DOHH2 (cell line): ENCODE results near the gene CPA3.

ENCODE experiments used
- H3F3A ChIP-seq: fragments of 200-600 bp; sonication (generic), shearing (Covaris generic); 2 replicates; pipeline ENCODE4 v1.6.0; 2016; ENCODE audit warnings: antibody characterized with exemption, mild to moderate bottlenecking; ENCODE audit not compliant: control insufficient read depth, insufficient read depth
- H3K27ac ChIP-seq: fragments of 200-600 bp; sonication (generic); 2 replicates; pipeline ENCODE4 v1.5.1; 2014; ENCODE audit warnings: low read depth, mild to moderate bottlenecking, low read length, moderate library complexity
- H3K27me3 ChIP-seq: fragments of 200-600 bp; sonication (generic); 2 replicates; pipeline ENCODE4 v1.6.1; 2014; ENCODE audit warnings: mild to moderate bottlenecking, low read length, mixed read lengths; ENCODE audit not compliant: control insufficient read depth
- H3K36me3 ChIP-seq: fragments of 200-600 bp; sonication (generic); 2 replicates; pipeline ENCODE4 v1.6.1; 2014; ENCODE audit warnings: mild to moderate bottlenecking, low read length, moderate library complexity, mixed read lengths; ENCODE audit not compliant: control insufficient read depth
- H3K4me1 ChIP-seq: fragments of 200-600 bp; sonication (generic); 2 replicates; pipeline ENCODE4 v1.6.1; 2014; ENCODE audit warnings: mild to moderate bottlenecking, low read length, mixed read lengths; ENCODE audit not compliant: control insufficient read depth
- H3K4me2 ChIP-seq: fragments of 200-600 bp; sonication (generic); 2 replicates; pipeline ENCODE4 v1.6.0; 2014; ENCODE audit warnings: mild to moderate bottlenecking, low read length, moderate library complexity
- H3K4me3 ChIP-seq: fragments of 200-600 bp; sonication (generic); 2 replicates; pipeline ENCODE4 v1.5.1; 2014; ENCODE audit warnings: mild to moderate bottlenecking, low read length, mixed read lengths
- H3K79me2 ChIP-seq: fragments of 200-600 bp; sonication (generic); 2 replicates; pipeline ENCODE4 v1.6.1; 2014; ENCODE audit warnings: mild to moderate bottlenecking, low read length, mixed read lengths; ENCODE audit not compliant: control insufficient read depth
- H3K9me2 ChIP-seq: fragments of 200-600 bp; sonication (generic); replicated peaks from 2 replicates; pipeline ENCODE4 v1.6.1; 2014; ENCODE audit warnings: mild to moderate bottlenecking, low read length, mixed read lengths; ENCODE audit not compliant: control insufficient read depth
- H3K9me3 ChIP-seq: fragments of 200-600 bp; sonication (generic); 2 replicates; pipeline ENCODE4 v1.6.1; 2014; ENCODE audit warnings: antibody characterized with exemption, low read length, mixed read lengths; ENCODE audit not compliant: control insufficient read depth, insufficient read depth
- H4K20me1 ChIP-seq: fragments of 200-600 bp; sonication (generic); 2 replicates; pipeline ENCODE4 v1.6.0; 2014; ENCODE audit warnings: low read depth, mild to moderate bottlenecking, antibody characterized with exemption, low read length, moderate library complexity; ENCODE audit not compliant: control insufficient read depth, insufficient read depth
- CTCF ChIP-seq: fragments of 200-600 bp; sonication (generic); IDR thresholded peaks from one replicate; pipeline ENCODE4 v1.5.1; 2014; ENCODE audit warnings: antibody characterized with exemption, mild to moderate bottlenecking, low read depth, low read length; ENCODE audit not compliant: poor library complexity, severe bottlenecking
- EZH2phosphoT487 ChIP-seq: fragments of 200-600 bp; sonication (generic); IDR thresholded peaks from 2 replicates; pipeline ENCODE4 v1.6.1; 2017; ENCODE audit warnings: borderline replicate concordance, mild to moderate bottlenecking, antibody characterized with exemption, low read length, moderate library complexity, mixed read lengths

The CPA3 gene

DNA sequence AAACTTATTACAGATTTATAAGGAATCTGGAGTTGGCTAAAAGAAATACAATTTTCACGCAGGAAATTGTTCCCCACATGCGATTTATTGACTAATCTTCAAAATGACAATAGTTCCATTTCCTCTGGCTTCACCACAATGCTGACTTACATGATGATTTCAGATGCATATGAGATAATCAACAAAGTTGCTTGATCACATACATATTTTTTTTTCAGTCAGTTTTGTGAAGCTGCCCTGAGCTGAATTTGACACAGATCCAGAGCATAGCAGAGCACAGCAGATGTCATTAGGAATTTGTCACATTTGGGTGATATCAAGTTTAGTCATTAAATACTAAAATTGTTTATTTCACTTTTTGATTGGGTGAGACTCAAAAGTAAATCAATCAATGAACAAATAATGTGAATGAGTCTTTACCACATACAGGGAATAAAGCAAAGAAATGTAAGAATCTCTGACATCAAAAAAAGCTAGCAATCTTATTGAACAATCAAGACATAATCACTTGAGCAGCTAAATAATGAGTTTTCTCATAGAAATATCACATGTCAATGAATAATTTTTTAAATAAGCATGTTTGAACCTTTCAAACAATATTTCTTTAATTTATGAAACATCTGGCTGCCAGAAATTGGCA, 19.2 kb upstream of the CPA3 start:
- Histone ChIP-seq H3K9me2 (no peaks in the 10 kb centered on the region), H3K4me1 (no peaks in the 10 kb centered on the region), H3K4me2 (no peak overlapping the region), H4K20me1 (no peaks in the 10 kb centered on the region), H3K27ac (no peak overlapping the region), H3K9me3 (no peaks in the 10 kb centered on the region), H3F3A (no peaks in the 10 kb centered on the region), H3K36me3 (no peaks in the 10 kb centered on the region), H3K79me2 (no peaks in the 10 kb centered on the region), H3K4me3 (no peak overlapping the region), H3K27me3 (no peaks in the 10 kb centered on the region)
- TF ChIP-seq CTCF (no peak), EZH2phosphoT487 (no peak)

- H3K27me3 ChIP-seq, result no peaks in the 10 kb centered on the region
- H3F3A ChIP-seq, result no peaks in the 10 kb centered on the region
- no peak overlapping the region for H3K4me2 ChIP-seq
- TF ChIP-seq EZH2phosphoT487, result no peak
- no peaks in the 10 kb centered on the region for H3K4me1 ChIP-seq
- no peaks in the 10 kb centered on the region for H3K9me2 ChIP-seq
- H3K27ac ChIP-seq, result no peak overlapping the region
- H4K20me1 ChIP-seq, result no peaks in the 10 kb centered on the region
- H3K79me2 ChIP-seq, result no peaks in the 10 kb centered on the region
- H3K9me3 ChIP-seq, result no peaks in the 10 kb centered on the region
- no peaks in the 10 kb centered on the region for H3K36me3 ChIP-seq
- no peak overlapping the region for H3K4me3 ChIP-seq
Measured at GRCh38 chr3:148847351-148847750, 17.7 kb upstream of the CPA3 start.

- no peak overlapping the region for H3K27ac ChIP-seq
- TF ChIP-seq EZH2phosphoT487 (no peak), CTCF (no peak)
Measured at GRCh38 chr3:148848410-148848809, 16.7 kb upstream of the CPA3 start.

GRCh38 chr3:148852271-148852992, 12.7 kb upstream of the CPA3 start:
- Histone ChIP-seq H3K4me2 (no peak overlapping the region), H3F3A (no peaks in the 10 kb centered on the region), H3K9me3 (no peaks in the 10 kb centered on the region), H3K4me1 (no peaks in the 10 kb centered on the region), H3K27ac (no peak overlapping the region), H3K79me2 (no peaks in the 10 kb centered on the region), H4K20me1 (no peaks in the 10 kb centered on the region), H3K27me3 (no peaks in the 10 kb centered on the region), H3K4me3 (no peak overlapping the region), H3K9me2 (no peaks in the 10 kb centered on the region), H3K36me3 (no peaks in the 10 kb centered on the region)
- TF ChIP-seq EZH2phosphoT487, result no peak
- no peak for TF ChIP-seq CTCF

More at GRCh38 chr3:148848410-148848809, 16.7 kb upstream of the CPA3 start:
- H3K4me2 ChIP-seq, result no peak overlapping the region
- H3K79me2 ChIP-seq, result no peaks in the 10 kb centered on the region
- no peaks in the 10 kb centered on the region for H3K9me3 ChIP-seq
- no peaks in the 10 kb centered on the region for H3K9me2 ChIP-seq
- no peak overlapping the region for H3K4me3 ChIP-seq
- no peaks in the 10 kb centered on the region for H3K36me3 ChIP-seq
- no peaks in the 10 kb centered on the region for H4K20me1 ChIP-seq
- H3F3A ChIP-seq, result no peaks in the 10 kb centered on the region
- H3K4me1 ChIP-seq, result no peaks in the 10 kb centered on the region
- H3K27me3 ChIP-seq, result no peaks in the 10 kb centered on the region
